Progenitor cell of endocrine pancreas (in vitro differentiated cells): Measurements from ENCODE around the gene PLPPR5. TPM values are rescaled to one million over a fixed set of nuclear protein-coding genes. Genes with fewer than 3 reads are reported as not detected.

ENCODE experiments used
- DNase-seq: peaks from one replicate; pipeline ENCODE4 v3.0.0; 2021; ENCODE audit warnings: low spot score; ENCODE audit not compliant: unreplicated experiment
- H3K27ac Mint-ChIP-seq: 2 replicates; pipeline ENCODE4 v1.8.0; 2021; ENCODE audit warnings: mild to moderate bottlenecking, moderate library complexity, mixed read lengths
- H3K27me3 Mint-ChIP-seq: 2 replicates; pipeline ENCODE4 v1.8.0; 2021; ENCODE audit warnings: mixed read lengths
- H3K36me3 Mint-ChIP-seq: 2 replicates; pipeline ENCODE4 v1.8.0; 2022; ENCODE audit warnings: mixed read lengths; ENCODE audit not compliant: insufficient read depth
- H3K4me1 Mint-ChIP-seq: 2 replicates; pipeline ENCODE4 v1.8.0; 2021; ENCODE audit warnings: low read depth, mixed read lengths
- H3K4me3 Mint-ChIP-seq: 2 replicates; pipeline ENCODE4 v1.8.0; 2021; ENCODE audit warnings: low read depth, mild to moderate bottlenecking, moderate library complexity, mixed read lengths
- H3K9me3 Mint-ChIP-seq: 2 replicates; pipeline ENCODE4 v1.8.0; 2021; ENCODE audit warnings: low read depth, mixed read lengths
- CTCF ChIP-seq: fragments of 200-600 bp; sonication (generic); IDR thresholded peaks from one replicate; pipeline ENCODE4 v1.5.0; 2021; ENCODE audit warnings: antibody characterized with exemption, mild to moderate bottlenecking; ENCODE audit not compliant: unreplicated experiment
- total RNA-seq: library from RNA; stranded (reverse); gene quantifications from 2 replicates; pipeline ENCODE4 v1.2.1, GENCODE V29; 2021

The PLPPR5 gene
- total RNA-seq, 1 donor from 2014 or later = 0.77 TPM

GRCh38 chr1:98865796-98866195 is 138.9 kb downstream of the PLPPR5 start:
- H3K9me3 Mint-ChIP-seq = peaks cover 6% of the 10 kb centered on the region
- DNase-seq = no peak
- H3K36me3 Mint-ChIP-seq = peaks cover 3% of the 10 kb centered on the region
- H3K4me3 Mint-ChIP-seq = no peak overlapping the region
- no peak for TF ChIP-seq CTCF
- H3K27me3 Mint-ChIP-seq = no peaks in the 10 kb centered on the region
- no peak overlapping the region for H3K27ac Mint-ChIP-seq
- H3K4me1 Mint-ChIP-seq = peaks cover 3% of the 10 kb centered on the region

- Mint-ChIP-seq H3K27ac (no peak overlapping the region), H3K27me3 (no peaks in the 10 kb centered on the region), H3K4me3 (no peak overlapping the region), H3K36me3 (no peaks in the 10 kb centered on the region), H3K9me3 (no peaks in the 10 kb centered on the region), H3K4me1 (no peaks in the 10 kb centered on the region)
- DNase-seq = no peak
- no peak for TF ChIP-seq CTCF
These were observed 144.3 kb downstream of the PLPPR5 start for GRCh38 chr1:98860329-98860728.

- no peak overlapping the region for H3K4me3 Mint-ChIP-seq
- no peak for DNase-seq
- no peak for TF ChIP-seq CTCF
- no peaks in the 10 kb centered on the region for H3K27me3 Mint-ChIP-seq
- peaks cover 1% of the 10 kb centered on the region for H3K4me1 Mint-ChIP-seq
- peaks cover 2% of the 10 kb centered on the region for H3K36me3 Mint-ChIP-seq
- no peak overlapping the region for H3K27ac Mint-ChIP-seq
- peaks cover 8% of the 10 kb centered on the region for H3K9me3 Mint-ChIP-seq
These were observed 150.5 kb downstream of the PLPPR5 start for GRCh38 chr1:98854137-98854536.

- DNase-seq = no peak
- TF ChIP-seq CTCF = no peak
- Mint-ChIP-seq H3K4me3 (no peak overlapping the region), H3K9me3 (peaks cover 8% of the 10 kb centered on the region), H3K27ac (no peak overlapping the region), H3K36me3 (peaks cover 2% of the 10 kb centered on the region), H3K4me1 (peaks cover 1% of the 10 kb centered on the region), H3K27me3 (no peaks in the 10 kb centered on the region)
These were observed 154.6 kb downstream of the PLPPR5 start for GRCh38 chr1:98849969-98850636.

GRCh38 chr1:98842241-98842640 is 162.4 kb downstream of the PLPPR5 start:
- Mint-ChIP-seq H3K36me3 (no peaks in the 10 kb centered on the region), H3K27ac (no peak overlapping the region), H3K4me1 (peaks cover 23% of the 10 kb centered on the region), H3K4me3 (no peak overlapping the region), H3K9me3 (no peaks in the 10 kb centered on the region), H3K27me3 (no peaks in the 10 kb centered on the region)
- TF ChIP-seq CTCF = no peak
- no peak for DNase-seq
